ENCODE data around the gene LRIT2.
A peak's percentile ranks its signal among the peaks of the same experiment; 100 is the strongest.
"Not testable (repeated sequence)": the region's sequence is repeated elsewhere in the genome, so short reads cannot be mapped to it uniquely, and the experiment has no call there.

LRIT2 gene

GRCh38 chr10:84181631-84182030 is 43.7 kb downstream of the LRIT2 start:
- TF ChIP-seq, protein P1, sequence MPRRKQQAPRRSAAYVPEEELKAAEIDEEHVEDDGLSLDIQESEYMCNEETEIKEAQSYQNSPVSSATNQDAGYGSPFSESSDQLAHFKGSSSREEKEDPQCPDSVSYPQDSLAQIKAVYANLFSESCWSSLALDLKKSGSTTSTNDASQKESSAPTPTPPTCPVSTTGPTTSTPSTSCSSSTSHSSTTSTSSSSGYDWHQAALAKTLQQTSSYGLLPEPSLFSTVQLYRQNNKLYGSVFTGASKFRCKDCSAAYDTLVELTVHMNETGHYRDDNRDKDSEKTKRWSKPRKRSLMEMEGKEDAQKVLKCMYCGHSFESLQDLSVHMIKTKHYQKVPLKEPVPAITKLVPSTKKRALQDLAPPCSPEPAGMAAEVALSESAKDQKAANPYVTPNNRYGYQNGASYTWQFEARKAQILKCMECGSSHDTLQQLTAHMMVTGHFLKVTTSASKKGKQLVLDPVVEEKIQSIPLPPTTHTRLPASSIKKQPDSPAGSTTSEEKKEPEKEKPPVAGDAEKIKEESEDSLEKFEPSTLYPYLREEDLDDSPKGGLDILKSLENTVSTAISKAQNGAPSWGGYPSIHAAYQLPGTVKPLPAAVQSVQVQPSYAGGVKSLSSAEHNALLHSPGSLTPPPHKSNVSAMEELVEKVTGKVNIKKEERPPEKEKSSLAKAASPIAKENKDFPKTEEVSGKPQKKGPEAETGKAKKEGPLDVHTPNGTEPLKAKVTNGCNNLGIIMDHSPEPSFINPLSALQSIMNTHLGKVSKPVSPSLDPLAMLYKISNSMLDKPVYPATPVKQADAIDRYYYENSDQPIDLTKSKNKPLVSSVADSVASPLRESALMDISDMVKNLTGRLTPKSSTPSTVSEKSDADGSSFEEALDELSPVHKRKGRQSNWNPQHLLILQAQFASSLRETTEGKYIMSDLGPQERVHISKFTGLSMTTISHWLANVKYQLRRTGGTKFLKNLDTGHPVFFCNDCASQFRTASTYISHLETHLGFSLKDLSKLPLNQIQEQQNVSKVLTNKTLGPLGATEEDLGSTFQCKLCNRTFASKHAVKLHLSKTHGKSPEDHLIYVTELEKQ (tag by site-specific recombination; IDR thresholded peaks at IDR 0.05; ENCODE audit: borderline replicate concordance): no peak
- TF ChIP-seq ZFP37 (tag by site-specific recombination; IDR thresholded peaks at IDR 0.05): no peak
- TF ChIP-seq ZNF571 (tag by site-specific recombination; IDR thresholded peaks at IDR 0.05): no peak
- Histone ChIP-seq H3K27ac (ENCODE audit: extremely low read depth, low read depth, low read length) (no peak overlapping the region), H3K9me3 (ENCODE audit: control insufficient read depth, insufficient read depth, low read depth, low read length) (no peaks in the 10 kb centered on the region), H3K4me1 (ENCODE audit: control insufficient read depth, insufficient read depth, low read length) (no peaks in the 10 kb centered on the region), H3K4me3 (ENCODE audit: low read depth, low read length) (no peak overlapping the region), H3K36me3 (ENCODE audit: control insufficient read depth in 2 of 2, insufficient read depth in 1 of 2, low read length in 2 of 2) (no peaks in the 10 kb centered on the region)
- ChIA-PET CTCF (no interaction called here), POLR2A (no interaction called here)

DNA sequence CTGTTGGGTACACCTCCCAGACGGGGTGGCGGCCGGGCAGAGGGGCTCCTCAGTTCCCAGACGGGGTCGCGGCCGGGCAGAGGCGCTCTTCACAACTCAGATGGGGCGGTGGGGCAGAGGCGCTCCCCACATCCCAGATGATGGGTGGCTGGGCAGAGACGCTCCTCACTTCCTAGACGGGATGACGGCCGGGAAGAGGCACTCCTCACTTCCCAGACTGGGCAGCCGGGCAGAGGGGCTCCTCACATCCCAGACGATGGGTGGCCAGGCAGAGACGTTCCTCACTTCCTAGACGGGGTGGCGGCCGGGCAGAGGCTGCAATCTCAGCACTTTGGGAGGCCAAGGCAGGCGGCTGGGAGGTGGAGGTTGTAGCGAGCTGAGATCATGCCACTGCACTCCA is 45.0 kb downstream of the LRIT2 start:
- H3K9me3 ChIP-seq (ENCODE audit: control insufficient read depth, insufficient read depth, low read depth, low read length); CTCF ChIA-PET; H3K4me1 ChIP-seq (ENCODE audit: control insufficient read depth, insufficient read depth, low read length); H3K4me3 ChIP-seq (ENCODE audit: low read depth, low read length); POLR2A ChIA-PET; H3K27ac ChIP-seq (ENCODE audit: extremely low read depth, low read depth, low read length); H3K36me3 ChIP-seq (ENCODE audit: control insufficient read depth in 2 of 2, insufficient read depth in 1 of 2, low read length in 2 of 2): not testable (repeated sequence)
- peak; percentile 26; the same call in 1 of the 2 replicates for TF ChIP-seq ZNF140 (tag by site-specific recombination; IDR thresholded peaks at IDR 0.05)

DNA sequence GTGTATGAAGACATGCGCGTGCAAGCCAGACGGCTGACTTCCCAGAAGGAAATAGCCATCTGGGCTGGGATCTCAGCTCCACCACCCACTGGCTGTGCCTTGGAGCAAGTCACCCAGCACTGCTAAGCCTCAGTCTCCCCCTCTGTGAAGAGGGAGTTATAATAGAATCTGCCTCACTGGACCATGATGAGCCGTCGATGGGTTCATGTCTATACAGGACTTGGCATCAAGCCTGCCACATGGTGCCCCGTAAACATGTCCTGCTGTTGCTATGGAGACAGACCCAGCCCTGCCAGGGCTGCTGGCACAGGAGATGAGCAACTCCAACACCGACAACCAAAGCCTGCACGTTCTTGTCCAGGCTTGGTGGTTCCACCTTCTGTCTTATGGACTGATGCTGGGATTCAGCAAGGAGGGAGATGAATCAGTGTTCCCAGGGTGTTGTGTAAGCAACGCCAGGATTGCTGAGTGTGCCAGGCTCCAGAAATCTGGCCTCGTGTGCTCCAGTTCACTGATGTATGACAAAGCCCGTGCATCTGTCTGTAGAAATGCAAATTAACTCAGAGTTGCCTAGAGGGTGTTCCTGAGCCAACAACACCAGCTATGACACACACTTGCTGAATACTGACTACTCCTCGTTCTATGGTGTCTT is 46.2 kb downstream of the LRIT2 start:
- Histone ChIP-seq H3K9me3 (ENCODE audit: control insufficient read depth, insufficient read depth, low read depth, low read length) (no peaks in the 10 kb centered on the region), H3K36me3 (ENCODE audit: control insufficient read depth in 2 of 2, insufficient read depth in 1 of 2, low read length in 2 of 2) (no peaks in the 10 kb centered on the region), H3K4me1 (ENCODE audit: control insufficient read depth, insufficient read depth, low read length) (no peaks in the 10 kb centered on the region), H3K27ac (ENCODE audit: extremely low read depth, low read depth, low read length) (no peak overlapping the region), H3K4me3 (ENCODE audit: low read depth, low read length) (no peak overlapping the region)
- TF ChIP-seq ZNF426 (tag by site-specific recombination; IDR thresholded peaks at IDR 0.05) (no peak), ZNF112 (tag by site-specific recombination; IDR thresholded peaks at IDR 0.05) (no peak), ZBTB44 (tag by site-specific recombination; IDR thresholded peaks at IDR 0.05) (no peak), ZSCAN4 (tag by site-specific recombination; IDR thresholded peaks at IDR 0.05) (no peak), ZNF521 (tag by site-specific recombination; IDR thresholded peaks at IDR 0.05) (no peak), ZNF157 (tag by site-specific recombination; IDR thresholded peaks at IDR 0.05) (no peak), GLI2 (tag by site-specific recombination; IDR thresholded peaks at IDR 0.05; ENCODE audit: borderline replicate concordance, low read depth) (no peak), ZNF48 (tag by site-specific recombination; IDR thresholded peaks at IDR 0.05) (no peak), ZNF785 (tag by site-specific recombination; IDR thresholded peaks at IDR 0.05) (no peak), ZNF548 (tag by site-specific recombination; IDR thresholded peaks at IDR 0.05) (no peak), ZBTB17 (tag by site-specific recombination; IDR thresholded peaks at IDR 0.05) (no peak)
- TF ChIP-seq, protein P2, sequence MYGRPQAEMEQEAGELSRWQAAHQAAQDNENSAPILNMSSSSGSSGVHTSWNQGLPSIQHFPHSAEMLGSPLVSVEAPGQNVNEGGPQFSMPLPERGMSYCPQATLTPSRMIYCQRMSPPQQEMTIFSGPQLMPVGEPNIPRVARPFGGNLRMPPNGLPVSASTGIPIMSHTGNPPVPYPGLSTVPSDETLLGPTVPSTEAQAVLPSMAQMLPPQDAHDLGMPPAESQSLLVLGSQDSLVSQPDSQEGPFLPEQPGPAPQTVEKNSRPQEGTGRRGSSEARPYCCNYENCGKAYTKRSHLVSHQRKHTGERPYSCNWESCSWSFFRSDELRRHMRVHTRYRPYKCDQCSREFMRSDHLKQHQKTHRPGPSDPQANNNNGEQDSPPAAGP (tag by site-specific recombination; IDR thresholded peaks at IDR 0.05): no peak
- ChIA-PET CTCF (interaction anchor here (0.7 kb wide), 1 partner anchor 9 kb away, joined by 3 read pairs; no protein-coding TSS in a partner anchor), POLR2A (no interaction called here)
